Left lung (tissue), 10 donors: ENCODE measurements around the gene KIF17. TPM values are rescaled to one million over a fixed set of nuclear protein-coding genes. Genes with fewer than 3 reads are reported as not detected.

ENCODE experiments used
- ATAC-seq: fragments of 200-7000 bp; cut with Tn5 transposase; one replicate; pipeline ENCODE4 v1.9.1; 2020; ENCODE audit warnings: moderate library complexity
- DNase-seq, 4 donors: peaks; one replicate each; pipeline ENCODE4 v3.0.0-alpha.2; 2013 to 2020
- H3K27ac ChIP-seq, 2 donors: fragments of 200-600 bp; sonication (generic) in 1 of 2; one replicate each; pipeline versions ENCODE4 v1.5.0 to v1.8.0; 2020 to 2021
- H3K27me3 ChIP-seq, 2 donors: fragments of 200-600 bp; sonication (generic) in 1 of 2; one replicate each; pipeline versions ENCODE4 v1.5.0 to v1.8.0; 2020 to 2021
- H3K36me3 ChIP-seq, 2 donors: fragments of 200-600 bp; sonication (generic) in 1 of 2; one replicate each; pipeline versions ENCODE4 v1.5.0 to v1.8.0; 2020 to 2021
- H3K4me1 ChIP-seq, 2 donors: fragments of 200-600 bp; one replicate each; pipeline ENCODE4 v1.8.0; 2021
- H3K4me3 ChIP-seq, 2 donors: fragments of 200-600 bp; sonication (generic) in 1 of 2; one replicate each; pipeline versions ENCODE4 v1.5.0 to v1.8.0; 2020 to 2021; ENCODE audit warnings: mild to moderate bottlenecking in 1 of 2
- H3K9me3 ChIP-seq, 2 donors: fragments of 200-600 bp; sonication (generic) in 1 of 2; one replicate each; pipeline versions ENCODE4 v1.5.0 to v1.8.0; 2020 to 2021
- CTCF ChIP-seq, 2 donors: fragments of 200-600 bp; sonication (generic) in 1 of 2; IDR thresholded peaks; one replicate each; pipeline versions ENCODE4 v1.5.0 to v1.8.0; 2021; ENCODE audit warnings: antibody characterized with exemption in 2 of 2
- intact Hi-C, 2 donors: fragments of 100-400 bp; cut with DNase I; formaldehyde crosslinking; loops; one replicate each; pipeline versions ENCODE4 v1.11.2 to v1.14.2; 2022
- polyA plus RNA-seq, 6 donors: library from polyadenylated mRNA; unstranded; fragments of 120-200 nt; gene quantifications; one replicate each; pipeline ENCODE4 v1.2.1, GENCODE V29; 2013; ENCODE audit not compliant: insufficient read length in 6 of 6
- total RNA-seq, 2 donors: library from RNA; stranded (reverse); fragmentation: NEBNext Ultra II Directional; extraction: Animal tissue kit (Norgen Biotek cat#: 25700); gene quantifications; one replicate each; pipeline ENCODE4 v1.2.1, GENCODE V29; 2021
- donor health status: DM: no; HTN: yes; CAD: no.
- donor health status: DM: no; HTN: no; CAD: no.

KIF17 gene
- total and polyA plus RNA-seq, 8 donors = 4.1 to 12.1 (median 7.8) TPM

GRCh38 chr1:20618550-20618949, 99.3 kb downstream of the KIF17 start:
- H3K9me3 ChIP-seq = no peaks in the 10 kb centered on the region
- H3K4me1 ChIP-seq = no peaks in the 10 kb centered on the region
- ATAC-seq (no peak), DNase-seq (no peak)
- no peak overlapping the region for H3K4me3 ChIP-seq
- H3K27ac ChIP-seq = no peak overlapping the region
- intact Hi-C loops = no loop called here
- H3K36me3 ChIP-seq = peaks cover 0 to 14% of the 10 kb centered on the region in 2 donors
- no peaks in the 10 kb centered on the region for H3K27me3 ChIP-seq
- no peak for TF ChIP-seq CTCF (IDR thresholded peaks at IDR 0.05)

GRCh38 chr1:20616847-20617487, 100.8 kb downstream of the KIF17 start:
- H3K4me1 ChIP-seq = no peaks in the 10 kb centered on the region
- no peak overlapping the region for H3K27ac ChIP-seq
- no peak for TF ChIP-seq CTCF (IDR thresholded peaks at IDR 0.05)
- intact Hi-C loops = no loop called here
- no peak overlapping the region for H3K4me3 ChIP-seq
- peaks cover 0 to 14% of the 10 kb centered on the region in 2 donors for H3K36me3 ChIP-seq
- DNase-seq = no peak
- no peaks in the 10 kb centered on the region for H3K9me3 ChIP-seq
- H3K27me3 ChIP-seq = no peaks in the 10 kb centered on the region
- ATAC-seq = no peak

GRCh38 chr1:20615946-20616846, 101.6 kb downstream of the KIF17 start:
- intact Hi-C loops = no loop called here
- TF ChIP-seq CTCF (IDR thresholded peaks at IDR 0.05) = no peak
- DNase-seq (no peak), ATAC-seq (no peak)
- no peak overlapping the region for H3K4me3 ChIP-seq
- H3K27ac ChIP-seq = no peak overlapping the region
- no peaks in the 10 kb centered on the region for H3K4me1 ChIP-seq
- no peaks in the 10 kb centered on the region for H3K27me3 ChIP-seq
- H3K9me3 ChIP-seq = no peaks in the 10 kb centered on the region
- H3K36me3 ChIP-seq = peaks cover 0 to 14% of the 10 kb centered on the region in 2 donors

- no peaks in the 10 kb centered on the region for H3K4me1 ChIP-seq
- no peak overlapping the region for H3K27ac ChIP-seq
- no peak for TF ChIP-seq CTCF (IDR thresholded peaks at IDR 0.05)
- H3K36me3 ChIP-seq = peaks cover 0 to 14% of the 10 kb centered on the region in 2 donors
- H3K27me3 ChIP-seq = no peaks in the 10 kb centered on the region
- DNase-seq = no peak
- no peaks in the 10 kb centered on the region for H3K9me3 ChIP-seq
- intact Hi-C loops = no loop called here
- no peak for ATAC-seq
- no peak overlapping the region for H3K4me3 ChIP-seq
Measured at GRCh38 chr1:20614131-20614579, 103.7 kb downstream of the KIF17 start.

Other genes with a start within 250 kb of the KIF17 start
- gene CAMK2N1, start 231.8 kb downstream of the KIF17 start, total RNA-seq = 10 to 100 TPM; 17.9 to 42.2 TPM
- 10 to 100 TPM; 53.9 to 91.0 (median 64.6) TPM for gene CAMK2N1, start 231.8 kb downstream of the KIF17 start, polyA plus RNA-seq
- gene MUL1, start 209.9 kb downstream of the KIF17 start, total RNA-seq = 10 to 100 TPM; 27.8 to 36.0 TPM
- gene MUL1, start 209.9 kb downstream of the KIF17 start, polyA plus RNA-seq = 10 to 100 TPM; 22.0 to 26.2 (median 24.2) TPM
- 1 to 10 TPM in 1 of 2 donors, under 1 TPM in 1; 0.73 to 1.1 TPM for gene FAM43B, start 165.4 kb downstream of the KIF17 start, total RNA-seq
- gene FAM43B, start 165.4 kb downstream of the KIF17 start, polyA plus RNA-seq = under 1 TPM; 0.41 to 0.88 (median 0.64) TPM
- gene CDA, start 128.9 kb downstream of the KIF17 start, total RNA-seq = 10 to 100 TPM in 1 of 2 donors, 1 to 10 TPM in 1; 2.2 to 12.2 TPM
- 1 to 10 TPM in 1 of 6 donors, under 1 TPM in 5; 0.36 to 1.5 (median 0.56) TPM for gene CDA, start 128.9 kb downstream of the KIF17 start, polyA plus RNA-seq
- gene PINK1, start 84.5 kb downstream of the KIF17 start, total RNA-seq = 10 to 100 TPM; 39.1 to 56.3 TPM
- gene PINK1, start 84.5 kb downstream of the KIF17 start, polyA plus RNA-seq = 10 to 100 TPM; 28.6 to 39.0 (median 33.8) TPM
- 100 to 1,000 TPM; 211 to 246 TPM for gene DDOST, start 56.6 kb downstream of the KIF17 start, total RNA-seq
- gene DDOST, start 56.6 kb downstream of the KIF17 start, polyA plus RNA-seq = 100 to 1,000 TPM; 189 to 212 (median 201) TPM
- 1 to 10 TPM in 1 of 2 donors, under 1 TPM in 1; 0.12 to 1.8 TPM for gene SH2D5, start 14.7 kb upstream of the KIF17 start, total RNA-seq
- under 1 TPM in 5 of 6 donors, not detected in 1; 0.06 to 0.21 (median 0.08) TPM for gene SH2D5, start 14.7 kb upstream of the KIF17 start, polyA plus RNA-seq
- 100 to 1,000 TPM; 158 to 185 TPM for gene HP1BP3, start 69.3 kb upstream of the KIF17 start, total RNA-seq
- gene HP1BP3, start 69.3 kb upstream of the KIF17 start, polyA plus RNA-seq = 100 to 1,000 TPM; 349 to 444 (median 388) TPM